Osteocyte (in vitro differentiated cells): Measurements from ENCODE around the gene SBF2. TPM values are rescaled to one million over a fixed set of nuclear protein-coding genes. Genes with fewer than 3 reads are reported as not detected.
A peak's percentile ranks its signal among the peaks of the same experiment; 100 is the strongest.

Experiments used
- DNase-seq: peaks from one replicate; pipeline ENCODE4 v3.0.0; 2021; ENCODE audit warnings: mixed read lengths; ENCODE audit not compliant: unreplicated experiment; ENCODE audit errors: extremely low spot score
- H3K27ac Mint-ChIP-seq: one replicate; pipeline ENCODE4 v1.8.0; 2021; ENCODE audit warnings: mild to moderate bottlenecking, mixed read lengths; ENCODE audit not compliant: unreplicated experiment
- H3K27me3 Mint-ChIP-seq: one replicate; pipeline ENCODE4 v1.8.0; 2021; ENCODE audit warnings: mixed read lengths; ENCODE audit not compliant: unreplicated experiment
- H3K36me3 Mint-ChIP-seq: one replicate; pipeline ENCODE4 v1.8.0; 2021; ENCODE audit warnings: mixed read lengths; ENCODE audit not compliant: unreplicated experiment
- H3K4me1 Mint-ChIP-seq: one replicate; pipeline ENCODE4 v1.8.0; 2021; ENCODE audit warnings: mixed read lengths; ENCODE audit not compliant: unreplicated experiment
- H3K4me3 Mint-ChIP-seq: one replicate; pipeline ENCODE4 v1.8.0; 2021; ENCODE audit warnings: mild to moderate bottlenecking, moderate library complexity, mixed read lengths; ENCODE audit not compliant: unreplicated experiment
- H3K9me3 Mint-ChIP-seq: one replicate; pipeline ENCODE4 v1.8.0; 2021; ENCODE audit warnings: mixed read lengths; ENCODE audit not compliant: unreplicated experiment
- total RNA-seq: library from RNA; stranded (reverse); gene quantifications from 2 replicates; pipeline ENCODE4 v1.2.1, GENCODE V29; 2021
- TF ChIP-seq, protein P1 (sequence below): fragments of 200-600 bp; sonication (generic); IDR thresholded peaks from 2 replicates; pipeline ENCODE4 v1.5.0; 2021; ENCODE audit warnings: antibody characterized with exemption, mild to moderate bottlenecking, moderate library complexity

The SBF2 gene
- total RNA-seq, 1 donor from 2014 or later = 65.2 TPM

GRCh38 chr11:9769621-9770020 lies 524.4 kb downstream of the SBF2 start:
- no peak overlapping the region for H3K4me3 Mint-ChIP-seq
- no peak for DNase-seq

GRCh38 chr11:9765320-9766101 lies 528.5 kb downstream of the SBF2 start:
- DNase-seq = peak; percentile 92
- Mint-ChIP-seq H3K27me3 (no peaks in the 10 kb centered on the region), H3K27ac (peak overlapping the region; percentile 91), H3K4me3 (peak overlapping the region; percentile 14), H3K4me1 (peaks cover 56% of the 10 kb centered on the region), H3K9me3 (no peaks in the 10 kb centered on the region), H3K36me3 (peaks cover 3% of the 10 kb centered on the region)
- TF ChIP-seq, protein P1, sequence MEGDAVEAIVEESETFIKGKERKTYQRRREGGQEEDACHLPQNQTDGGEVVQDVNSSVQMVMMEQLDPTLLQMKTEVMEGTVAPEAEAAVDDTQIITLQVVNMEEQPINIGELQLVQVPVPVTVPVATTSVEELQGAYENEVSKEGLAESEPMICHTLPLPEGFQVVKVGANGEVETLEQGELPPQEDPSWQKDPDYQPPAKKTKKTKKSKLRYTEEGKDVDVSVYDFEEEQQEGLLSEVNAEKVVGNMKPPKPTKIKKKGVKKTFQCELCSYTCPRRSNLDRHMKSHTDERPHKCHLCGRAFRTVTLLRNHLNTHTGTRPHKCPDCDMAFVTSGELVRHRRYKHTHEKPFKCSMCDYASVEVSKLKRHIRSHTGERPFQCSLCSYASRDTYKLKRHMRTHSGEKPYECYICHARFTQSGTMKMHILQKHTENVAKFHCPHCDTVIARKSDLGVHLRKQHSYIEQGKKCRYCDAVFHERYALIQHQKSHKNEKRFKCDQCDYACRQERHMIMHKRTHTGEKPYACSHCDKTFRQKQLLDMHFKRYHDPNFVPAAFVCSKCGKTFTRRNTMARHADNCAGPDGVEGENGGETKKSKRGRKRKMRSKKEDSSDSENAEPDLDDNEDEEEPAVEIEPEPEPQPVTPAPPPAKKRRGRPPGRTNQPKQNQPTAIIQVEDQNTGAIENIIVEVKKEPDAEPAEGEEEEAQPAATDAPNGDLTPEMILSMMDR = no peak

More at GRCh38 chr11:9769621-9770020, 524.4 kb downstream of the SBF2 start:
- peaks cover 3% of the 10 kb centered on the region for H3K36me3 Mint-ChIP-seq
- H3K9me3 Mint-ChIP-seq = no peaks in the 10 kb centered on the region
- no peaks in the 10 kb centered on the region for H3K27me3 Mint-ChIP-seq
- H3K4me1 Mint-ChIP-seq = peaks cover 53% of the 10 kb centered on the region
- H3K27ac Mint-ChIP-seq = no peak overlapping the region
- TF ChIP-seq, protein P1 = no peak

DNA sequence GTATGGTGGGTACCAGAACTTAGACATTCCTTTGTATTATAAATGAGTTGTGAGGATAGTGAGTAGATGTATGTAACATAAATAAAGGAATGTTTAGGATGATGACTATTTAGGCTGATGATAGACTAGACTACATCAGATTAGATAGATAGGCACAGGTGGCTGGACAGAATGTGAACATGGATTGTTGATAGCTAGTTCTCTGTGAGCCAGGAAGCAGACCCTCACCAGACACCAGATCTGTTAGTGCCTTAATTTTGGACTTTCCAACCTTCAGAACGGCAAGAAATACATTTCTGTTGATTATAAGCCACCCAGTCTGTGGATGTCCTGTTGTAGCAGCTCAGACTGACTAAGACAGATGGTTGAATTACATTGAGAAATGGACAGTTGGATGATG lies 530.7 kb downstream of the SBF2 start:
- Mint-ChIP-seq H3K27ac (no peak overlapping the region), H3K4me3 (no peak overlapping the region), H3K9me3 (no peaks in the 10 kb centered on the region), H3K27me3 (no peaks in the 10 kb centered on the region), H3K4me1 (peaks cover 72% of the 10 kb centered on the region), H3K36me3 (no peaks in the 10 kb centered on the region)
- TF ChIP-seq, protein P1 = no peak
- DNase-seq = no peak

DNA sequence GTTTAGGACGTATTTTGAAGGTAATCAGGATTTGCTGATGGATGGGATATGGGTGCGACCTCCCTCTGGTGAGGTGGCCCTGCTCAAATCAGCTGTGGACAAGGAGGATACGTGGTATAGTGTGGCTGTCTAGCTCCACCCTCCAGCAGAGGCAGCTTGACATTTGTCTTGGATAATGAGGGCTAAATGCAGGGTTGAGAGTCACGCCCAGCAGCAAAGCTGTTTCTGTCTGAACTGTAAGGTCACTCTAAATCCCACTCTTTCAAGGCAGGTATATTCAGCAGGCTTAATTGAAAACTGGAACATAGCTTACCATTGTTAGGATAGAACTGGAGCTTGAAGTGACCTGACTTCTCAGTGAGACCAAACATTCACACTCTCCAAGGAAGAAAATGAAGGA lies 531.5 kb downstream of the SBF2 start:
- H3K9me3 Mint-ChIP-seq = no peaks in the 10 kb centered on the region
- no peak for DNase-seq
- no peaks in the 10 kb centered on the region for H3K36me3 Mint-ChIP-seq
- H3K27ac Mint-ChIP-seq = no peak overlapping the region
- H3K4me1 Mint-ChIP-seq = peaks cover 76% of the 10 kb centered on the region
- no peak overlapping the region for H3K4me3 Mint-ChIP-seq
- TF ChIP-seq, protein P1 = no peak
- no peaks in the 10 kb centered on the region for H3K27me3 Mint-ChIP-seq

DNA sequence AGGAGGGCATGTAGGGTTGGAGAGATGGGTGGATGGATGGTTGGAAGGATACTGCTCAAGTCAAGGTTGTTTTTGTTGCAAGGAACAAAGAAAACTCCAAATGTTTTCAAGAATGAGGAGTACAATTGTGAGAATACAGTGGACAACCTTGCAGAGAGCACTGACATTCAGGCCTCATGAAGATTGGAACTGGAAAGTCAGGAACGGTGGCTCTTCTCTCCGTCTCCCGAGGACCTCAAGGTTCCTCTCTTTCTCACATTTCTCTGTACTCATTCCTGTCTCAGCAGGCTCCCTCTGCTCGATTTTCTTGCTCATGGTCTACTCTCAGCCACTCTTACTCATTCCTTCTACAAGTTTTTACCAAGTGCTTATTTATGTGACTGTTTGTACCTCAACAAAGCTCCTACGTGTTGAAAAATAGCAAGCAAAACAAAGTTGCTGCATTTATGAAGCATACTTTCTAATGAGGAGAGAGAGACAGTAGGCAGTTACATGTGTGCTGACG lies 532.5 kb downstream of the SBF2 start:
- Mint-ChIP-seq H3K36me3 (no peaks in the 10 kb centered on the region), H3K27me3 (no peaks in the 10 kb centered on the region), H3K9me3 (no peaks in the 10 kb centered on the region), H3K4me1 (peaks cover 79% of the 10 kb centered on the region), H3K27ac (peak overlapping the region; percentile 99), H3K4me3 (no peak overlapping the region)
- DNase-seq = no peak
- TF ChIP-seq, protein P1 = no peak
